Measurements from ENCODE around the gene EOGT. TPM values are rescaled to one million over a fixed set of nuclear protein-coding genes. Genes with fewer than 3 reads are reported as not detected.

EOGT gene
- total and polyA plus RNA-seq, 2 experiments from 2014 or later = 11.9 to 27.2 TPM

DNA sequence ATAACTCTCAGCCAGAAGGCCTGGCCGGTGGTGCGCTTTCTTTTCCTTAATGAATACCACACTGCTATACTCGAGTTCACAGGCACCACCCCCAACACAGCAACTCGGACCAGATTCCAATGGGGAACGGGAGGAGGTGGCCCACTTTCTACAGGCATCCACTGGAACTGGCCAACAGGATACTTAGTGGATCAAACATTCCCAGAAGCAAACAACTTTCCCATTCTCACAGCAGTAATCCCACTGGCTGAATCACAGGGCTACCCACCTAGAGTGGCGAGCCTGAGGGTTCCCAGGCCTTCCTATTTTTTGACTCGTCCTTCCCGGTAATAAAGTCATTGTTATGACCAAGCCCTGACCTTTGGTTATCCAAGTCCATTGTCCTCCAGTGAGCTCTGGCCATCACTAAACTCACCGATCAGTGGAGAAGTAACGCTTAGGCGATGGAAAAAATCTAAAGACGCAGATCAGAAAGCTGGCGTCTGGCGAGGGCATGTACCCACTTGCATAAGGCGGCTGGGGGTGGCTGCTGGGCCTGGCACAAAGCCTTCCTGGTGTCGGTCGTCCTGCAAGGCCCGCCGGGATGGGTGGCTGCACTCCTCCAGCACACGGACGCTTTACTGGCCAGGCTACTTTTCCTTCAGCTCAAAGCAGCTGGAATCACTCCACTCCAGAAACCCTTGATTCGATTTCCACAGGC, 1.2 kb downstream of the EOGT start (continued):
- TF ChIP-seq STAT1 (IDR thresholded peaks at IDR 0.05; ENCODE audit: unreplicated experiment) (no peak), ZNF114 (CRISPR knock-in tag; IDR thresholded peaks at IDR 0.05) (no peak)
- TF ChIP-seq, protein P1, sequence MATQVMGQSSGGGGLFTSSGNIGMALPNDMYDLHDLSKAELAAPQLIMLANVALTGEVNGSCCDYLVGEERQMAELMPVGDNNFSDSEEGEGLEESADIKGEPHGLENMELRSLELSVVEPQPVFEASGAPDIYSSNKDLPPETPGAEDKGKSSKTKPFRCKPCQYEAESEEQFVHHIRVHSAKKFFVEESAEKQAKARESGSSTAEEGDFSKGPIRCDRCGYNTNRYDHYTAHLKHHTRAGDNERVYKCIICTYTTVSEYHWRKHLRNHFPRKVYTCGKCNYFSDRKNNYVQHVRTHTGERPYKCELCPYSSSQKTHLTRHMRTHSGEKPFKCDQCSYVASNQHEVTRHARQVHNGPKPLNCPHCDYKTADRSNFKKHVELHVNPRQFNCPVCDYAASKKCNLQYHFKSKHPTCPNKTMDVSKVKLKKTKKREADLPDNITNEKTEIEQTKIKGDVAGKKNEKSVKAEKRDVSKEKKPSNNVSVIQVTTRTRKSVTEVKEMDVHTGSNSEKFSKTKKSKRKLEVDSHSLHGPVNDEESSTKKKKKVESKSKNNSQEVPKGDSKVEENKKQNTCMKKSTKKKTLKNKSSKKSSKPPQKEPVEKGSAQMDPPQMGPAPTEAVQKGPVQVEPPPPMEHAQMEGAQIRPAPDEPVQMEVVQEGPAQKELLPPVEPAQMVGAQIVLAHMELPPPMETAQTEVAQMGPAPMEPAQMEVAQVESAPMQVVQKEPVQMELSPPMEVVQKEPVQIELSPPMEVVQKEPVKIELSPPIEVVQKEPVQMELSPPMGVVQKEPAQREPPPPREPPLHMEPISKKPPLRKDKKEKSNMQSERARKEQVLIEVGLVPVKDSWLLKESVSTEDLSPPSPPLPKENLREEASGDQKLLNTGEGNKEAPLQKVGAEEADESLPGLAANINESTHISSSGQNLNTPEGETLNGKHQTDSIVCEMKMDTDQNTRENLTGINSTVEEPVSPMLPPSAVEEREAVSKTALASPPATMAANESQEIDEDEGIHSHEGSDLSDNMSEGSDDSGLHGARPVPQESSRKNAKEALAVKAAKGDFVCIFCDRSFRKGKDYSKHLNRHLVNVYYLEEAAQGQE (IDR thresholded peaks at IDR 0.05; ENCODE audit: unreplicated experiment) = no peak

DNA sequence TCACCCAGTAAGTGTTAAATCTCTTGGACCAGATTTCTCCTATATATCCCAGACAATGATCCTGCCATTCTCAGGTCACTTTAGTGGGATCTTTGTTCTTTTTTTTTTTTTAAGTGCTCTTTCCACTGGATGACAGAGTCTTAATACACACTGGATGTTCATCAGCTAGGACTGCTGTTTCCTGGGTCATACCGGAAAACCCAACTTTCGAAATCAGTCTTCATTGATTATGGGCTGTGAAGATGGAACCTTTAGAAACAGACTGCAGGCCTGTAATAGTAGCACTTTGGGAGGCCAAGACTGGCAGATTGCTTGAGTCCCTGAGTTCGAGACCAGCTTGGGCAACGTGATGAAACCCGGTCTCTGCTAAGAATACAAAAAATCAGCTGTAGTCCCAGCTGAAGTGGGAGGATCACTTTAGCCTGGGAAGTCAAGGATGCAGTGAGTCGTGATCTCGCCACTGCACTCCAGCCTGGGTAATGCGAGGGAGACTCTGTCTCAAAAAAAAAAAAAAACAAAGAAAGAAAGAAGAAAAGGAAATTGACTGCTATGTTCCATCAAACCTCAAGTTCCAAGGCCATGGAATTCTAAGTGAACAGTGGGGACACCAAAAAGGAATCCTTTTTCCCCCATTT, 2.3 kb downstream of the EOGT start:
- H3K4me2 ChIP-seq = peak overlapping the region; percentile 69
- H3K4me1 Mint-ChIP-seq = peaks cover 63% of the 10 kb centered on the region
- H3F3A ChIP-seq (replicated peaks; ENCODE audit: low read depth) = no peaks in the 10 kb centered on the region
- no peaks in the 10 kb centered on the region for H3K9me3 Mint-ChIP-seq
- ATAC-seq (no peak), DNase-seq (ENCODE audit: low spot score) (no peak)
- peaks cover 50% of the 10 kb centered on the region for H3K4me1 ChIP-seq (ENCODE audit: insufficient read depth)
- H3K27me3 Mint-ChIP-seq (ENCODE audit: insufficient read depth, low read depth, poor library complexity) = peaks cover 15% of the 10 kb centered on the region
- peak overlapping the region; percentile 64 for H3K27ac Mint-ChIP-seq
- H3K27me3 ChIP-seq (ENCODE audit: insufficient read depth) = peaks cover 5% of the 10 kb centered on the region; the same call in 1 of the 2 replicates
- peaks cover 25% of the 10 kb centered on the region for H3K36me3 Mint-ChIP-seq (ENCODE audit: low read depth)
- H3K4me3 ChIP-seq = no peak overlapping the region
- no peaks in the 10 kb centered on the region for H3K9me2 ChIP-seq (ENCODE audit: insufficient read depth)
- H3K4me3 Mint-ChIP-seq = peak overlapping the region; percentile 30; the same call in 1 of the 3 replicates
- H3K79me2 ChIP-seq (replicated peaks; ENCODE audit: insufficient read depth) = no peaks in the 10 kb centered on the region
- H2AFZ ChIP-seq = no peak overlapping the region
- H3K27ac ChIP-seq (ENCODE audit: low read depth) = no peak overlapping the region
- H4K20me1 ChIP-seq (replicated peaks; ENCODE audit: insufficient read depth) = no peaks in the 10 kb centered on the region
- H3K36me3 ChIP-seq (ENCODE audit: insufficient read depth) = 0 out of 2 replicates have a peak, but pooled peaks cover 5% of the 10 kb centered on the region
- TF ChIP-seq POLR2AphosphoS5 (IDR thresholded peaks at IDR 0.05; ENCODE audit: low read depth) (no peak), STAT1 (IDR thresholded peaks at IDR 0.05; ENCODE audit: unreplicated experiment) (no peak), CREB1 (CRISPR knock-in tag; IDR thresholded peaks at IDR 0.05; ENCODE audit: low read depth) (no peak), ZNF331 (CRISPR knock-in tag; IDR thresholded peaks at IDR 0.05; ENCODE audit: low read depth) (no peak), EZH2 (IDR thresholded peaks at IDR 0.05; ENCODE audit: low read depth, unreplicated experiment) (no peak), NANOG (IDR thresholded peaks at IDR 0.05; ENCODE audit: borderline replicate concordance) (no peak), JUNB (IDR thresholded peaks at IDR 0.05; ENCODE audit: unreplicated experiment) (no peak), ZNF114 (CRISPR knock-in tag; IDR thresholded peaks at IDR 0.05) (no peak)
- TF ChIP-seq, protein P2, sequence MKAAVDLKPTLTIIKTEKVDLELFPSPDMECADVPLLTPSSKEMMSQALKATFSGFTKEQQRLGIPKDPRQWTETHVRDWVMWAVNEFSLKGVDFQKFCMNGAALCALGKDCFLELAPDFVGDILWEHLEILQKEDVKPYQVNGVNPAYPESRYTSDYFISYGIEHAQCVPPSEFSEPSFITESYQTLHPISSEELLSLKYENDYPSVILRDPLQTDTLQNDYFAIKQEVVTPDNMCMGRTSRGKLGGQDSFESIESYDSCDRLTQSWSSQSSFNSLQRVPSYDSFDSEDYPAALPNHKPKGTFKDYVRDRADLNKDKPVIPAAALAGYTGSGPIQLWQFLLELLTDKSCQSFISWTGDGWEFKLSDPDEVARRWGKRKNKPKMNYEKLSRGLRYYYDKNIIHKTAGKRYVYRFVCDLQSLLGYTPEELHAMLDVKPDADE (IDR thresholded peaks at IDR 0.05) = no peak
- TF ChIP-seq, protein P1 (IDR thresholded peaks at IDR 0.05; ENCODE audit: unreplicated experiment) = no peak
- TF ChIP-seq, protein P3, sequence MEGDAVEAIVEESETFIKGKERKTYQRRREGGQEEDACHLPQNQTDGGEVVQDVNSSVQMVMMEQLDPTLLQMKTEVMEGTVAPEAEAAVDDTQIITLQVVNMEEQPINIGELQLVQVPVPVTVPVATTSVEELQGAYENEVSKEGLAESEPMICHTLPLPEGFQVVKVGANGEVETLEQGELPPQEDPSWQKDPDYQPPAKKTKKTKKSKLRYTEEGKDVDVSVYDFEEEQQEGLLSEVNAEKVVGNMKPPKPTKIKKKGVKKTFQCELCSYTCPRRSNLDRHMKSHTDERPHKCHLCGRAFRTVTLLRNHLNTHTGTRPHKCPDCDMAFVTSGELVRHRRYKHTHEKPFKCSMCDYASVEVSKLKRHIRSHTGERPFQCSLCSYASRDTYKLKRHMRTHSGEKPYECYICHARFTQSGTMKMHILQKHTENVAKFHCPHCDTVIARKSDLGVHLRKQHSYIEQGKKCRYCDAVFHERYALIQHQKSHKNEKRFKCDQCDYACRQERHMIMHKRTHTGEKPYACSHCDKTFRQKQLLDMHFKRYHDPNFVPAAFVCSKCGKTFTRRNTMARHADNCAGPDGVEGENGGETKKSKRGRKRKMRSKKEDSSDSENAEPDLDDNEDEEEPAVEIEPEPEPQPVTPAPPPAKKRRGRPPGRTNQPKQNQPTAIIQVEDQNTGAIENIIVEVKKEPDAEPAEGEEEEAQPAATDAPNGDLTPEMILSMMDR (conservative IDR thresholded peaks at IDR 0.05; ENCODE audit: low read depth in 2 of 2) = no peak

All from GM23338 (cell line).